Uterus (tissue), 2 donors: ENCODE data around the gene SEMA3E.

Experiments used
- CTCF ChIP-seq, 4 experiments: fragments of 200-600 bp in 2 of 4; fragments of 450-650 bp in 2 of 4; sonication (generic) in 2 of 4; IDR thresholded peaks; one replicate each; pipeline ENCODE4 v1.5.1; 2016 to 2019; ENCODE audit warnings: antibody characterized with exemption in 4 of 4, mild to moderate bottlenecking in 2 of 4, moderate library complexity in 1 of 4
- POLR2A ChIP-seq, 2 donors: fragments of 450-650 bp; IDR thresholded peaks; one replicate each; pipeline ENCODE4 v1.6.1; 2016; ENCODE audit warnings: antibody characterized with exemption in 2 of 2, mild to moderate bottlenecking in 1 of 2, moderate library complexity in 1 of 2

GRCh38 chr7:83531766-83532165 lies 117.2 kb downstream of the SEMA3E start:
- no peak for TF ChIP-seq POLR2A (IDR thresholded peaks at IDR 0.05)
- TF ChIP-seq CTCF (IDR thresholded peaks at IDR 0.05) = no peak
